Nucleus accumbens (tissue), 56 donors: ENCODE results near the gene HNRNPH2.

Source experiments
- DNase-seq, 56 donors: peaks; one replicate each; lab custom pipeline; 2025; lab: John Stamatoyannopoulos, UW

HNRNPH2 gene, protein sequence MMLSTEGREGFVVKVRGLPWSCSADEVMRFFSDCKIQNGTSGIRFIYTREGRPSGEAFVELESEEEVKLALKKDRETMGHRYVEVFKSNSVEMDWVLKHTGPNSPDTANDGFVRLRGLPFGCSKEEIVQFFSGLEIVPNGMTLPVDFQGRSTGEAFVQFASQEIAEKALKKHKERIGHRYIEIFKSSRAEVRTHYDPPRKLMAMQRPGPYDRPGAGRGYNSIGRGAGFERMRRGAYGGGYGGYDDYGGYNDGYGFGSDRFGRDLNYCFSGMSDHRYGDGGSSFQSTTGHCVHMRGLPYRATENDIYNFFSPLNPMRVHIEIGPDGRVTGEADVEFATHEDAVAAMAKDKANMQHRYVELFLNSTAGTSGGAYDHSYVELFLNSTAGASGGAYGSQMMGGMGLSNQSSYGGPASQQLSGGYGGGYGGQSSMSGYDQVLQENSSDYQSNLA

DNA sequence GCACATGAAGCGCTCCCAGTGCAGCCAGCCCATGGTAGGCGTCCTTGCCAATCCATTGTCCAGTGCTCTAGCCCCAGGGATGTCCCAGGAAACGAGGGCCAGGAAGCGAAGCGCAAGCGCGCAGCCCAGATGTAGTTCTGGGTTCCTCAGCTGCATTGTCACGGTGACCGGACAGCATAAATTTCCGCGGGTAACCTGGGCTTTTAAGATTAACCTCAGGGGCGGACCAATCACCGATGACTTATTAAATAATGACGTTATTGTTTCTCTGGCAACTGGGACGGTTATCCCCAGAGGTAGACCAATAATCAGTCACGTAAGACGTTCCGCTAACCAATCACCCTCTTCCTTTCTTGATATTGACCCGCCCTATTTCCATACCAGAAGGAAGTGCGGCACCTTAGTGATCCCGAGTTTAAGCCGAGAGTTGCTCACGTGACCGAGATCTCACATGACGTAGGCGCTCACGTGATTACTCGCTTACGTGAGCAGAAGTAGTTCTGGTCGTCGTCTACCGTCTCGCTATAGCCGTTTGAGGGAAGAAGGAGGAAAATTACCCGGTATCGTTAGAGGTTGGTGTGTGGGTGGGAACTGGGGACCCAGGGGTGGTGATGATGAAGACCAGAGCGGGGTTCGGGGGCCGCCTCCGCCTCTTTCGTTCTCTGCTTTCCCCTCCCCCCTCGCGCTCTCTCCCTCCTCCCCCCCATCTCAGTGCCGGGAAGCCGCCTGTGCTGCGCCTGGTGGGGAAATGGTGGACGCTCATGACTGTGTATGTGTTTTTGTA, at the start of gene HNRNPH2, which contains the start of gene GLA:
HNRNPH2 (plus strand) TSS at position 475 of the 784 bp plus-strand sequence. CDS start 3,767 bp downstream, outside the sequence.
GLA (minus strand) TSS at position 178 of the 784 bp plus-strand sequence; CDS start at position 156, 22 bp downstream.
- DNase-seq, result peak; percentile 12 to 95 (median 80)

- DNase-seq, result no peak
Observed at GRCh38 chrX:101359966-101360365, 48.1 kb upstream of the HNRNPH2 start.

GRCh38 chrX:101360390-101360789, 47.6 kb upstream of the HNRNPH2 start:
- DNase-seq, result no peak

GRCh38 chrX:101362116-101362515, 45.9 kb upstream of the HNRNPH2 start:
- DNase-seq, result no peak

GRCh38 chrX:101362757-101363156, 45.3 kb upstream of the HNRNPH2 start:
- DNase-seq, result no peak

DNA sequence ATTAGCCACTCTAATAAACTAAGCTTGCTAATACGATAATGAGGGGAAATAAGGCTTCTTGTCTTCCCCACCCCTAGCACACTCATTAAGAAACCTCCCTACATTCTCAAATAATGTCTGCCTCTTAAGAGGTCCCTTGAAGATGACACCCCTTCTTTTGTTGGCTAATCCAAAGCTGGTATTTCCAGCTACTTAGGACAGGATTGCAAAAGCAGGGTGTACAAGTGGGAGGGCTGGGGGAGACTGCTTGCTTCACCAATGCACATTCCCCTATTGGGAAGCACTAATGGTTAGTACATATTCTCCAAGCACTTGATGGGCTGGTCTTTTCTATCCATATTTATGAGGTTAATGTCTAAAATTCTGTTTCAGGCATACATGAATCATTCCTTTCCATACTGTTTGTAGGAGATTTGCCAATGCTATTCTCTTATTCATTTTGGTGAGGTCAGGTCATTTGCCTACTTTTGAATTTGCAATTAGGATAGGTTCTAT, 42.7 kb upstream of the HNRNPH2 start:
- no peak for DNase-seq

DNA sequence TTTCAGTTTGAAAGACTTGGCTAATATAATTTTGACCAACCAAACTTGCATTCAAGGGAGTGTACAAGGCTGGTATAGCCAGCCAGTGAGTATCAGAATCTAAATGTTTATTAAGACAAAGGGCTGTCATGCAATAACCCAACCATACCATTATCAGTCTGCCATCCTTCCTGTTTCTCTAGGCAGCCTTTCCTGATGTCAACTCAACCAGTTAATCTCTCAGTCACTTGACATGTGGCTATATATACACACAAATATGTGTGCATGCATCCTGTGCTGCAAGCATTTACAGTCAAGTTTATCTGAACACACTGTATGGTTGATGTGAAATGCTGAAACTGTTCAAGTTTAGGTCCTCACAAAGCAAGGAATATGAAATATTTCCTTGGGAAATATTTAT, 39.2 kb upstream of the HNRNPH2 start:
- DNase-seq, result no peak

GRCh38 chrX:101369687-101370086, 38.3 kb upstream of the HNRNPH2 start:
- no peak for DNase-seq

- no peak for DNase-seq
Observed at GRCh38 chrX:101370888-101371504, 37.0 kb upstream of the HNRNPH2 start.

GRCh38 chrX:101377547-101377946, 30.5 kb upstream of the HNRNPH2 start:
- no peak for DNase-seq

GRCh38 chrX:101383679-101384205, 24.3 kb upstream of the HNRNPH2 start:
- peak in 1 of 56 donors; percentile 1 for DNase-seq

DNA sequence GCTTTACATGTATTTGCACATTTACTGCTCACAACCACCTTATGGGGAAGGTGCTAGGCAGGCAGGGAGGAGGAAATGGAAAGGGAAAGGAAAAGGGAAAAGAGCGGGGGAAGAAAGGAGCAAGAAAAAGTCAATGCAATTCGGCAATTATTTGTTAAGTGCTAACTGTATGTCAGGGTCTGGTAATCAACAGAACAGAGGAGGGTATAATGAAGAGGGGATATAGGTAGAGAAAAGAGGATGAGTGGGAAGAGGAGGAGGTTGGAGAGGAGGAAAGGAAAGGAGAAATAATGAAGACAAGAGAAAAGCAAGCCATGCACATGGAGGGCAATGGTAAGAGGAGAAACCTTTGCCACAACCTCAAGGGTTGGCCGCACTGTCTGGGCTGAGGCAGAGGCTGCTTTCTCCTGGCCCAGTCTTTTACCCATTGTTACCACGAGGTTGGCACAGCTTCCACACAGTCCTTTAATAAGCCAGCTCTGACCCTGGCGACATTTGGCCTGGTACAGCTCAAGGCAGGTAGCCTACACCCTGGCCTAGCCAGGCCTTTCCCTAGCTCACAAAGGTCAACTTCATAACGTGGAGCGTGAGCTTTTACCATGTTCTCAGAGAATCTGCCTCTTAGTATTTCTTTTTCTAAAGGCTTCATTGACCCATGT, 22.9 kb upstream of the HNRNPH2 start:
- DNase-seq, result no peak

DNA sequence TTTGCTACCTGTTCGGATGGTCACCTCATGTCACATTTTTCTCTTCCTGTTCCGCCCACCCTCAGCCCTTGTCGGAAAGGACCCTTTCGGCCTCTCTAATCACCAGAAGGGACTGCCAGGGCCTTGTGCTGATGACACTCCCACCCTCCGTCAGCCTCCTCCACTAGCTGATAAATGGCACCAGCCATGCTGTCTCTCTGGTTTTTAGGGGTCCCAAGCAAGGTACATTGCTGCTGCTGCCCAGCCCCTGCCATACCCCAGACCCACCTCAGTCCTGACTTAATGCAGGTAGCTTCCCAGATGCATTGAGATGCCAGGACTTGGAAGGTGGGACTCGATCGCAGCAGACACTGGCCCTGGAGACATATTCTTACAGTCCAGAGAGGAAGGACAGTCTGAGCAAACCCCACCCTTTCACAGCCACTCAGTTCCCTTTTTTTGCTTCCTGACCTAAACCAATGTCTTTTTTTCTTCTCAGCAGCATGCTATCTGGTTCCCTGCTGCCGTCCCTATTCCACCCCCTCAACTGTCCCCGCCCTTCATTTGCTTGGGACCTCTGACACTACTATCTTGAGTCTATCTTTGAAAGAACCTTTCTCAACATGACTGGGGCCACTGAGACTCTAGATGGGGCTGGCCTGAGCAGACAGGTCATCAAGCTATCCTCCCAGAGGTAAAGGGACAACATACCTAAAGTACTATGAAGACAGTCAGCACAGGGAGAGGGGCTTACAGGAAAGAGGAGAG, 22.1 kb upstream of the HNRNPH2 start, which contains the start of gene BTK:
BTK (minus strand) TSS at position 397 of the 747 bp plus-strand sequence. CDS start 10,907 bp downstream, outside the sequence.
- peak in 5 of 56 donors; percentile 0 to 5 (median 0) for DNase-seq

DNA sequence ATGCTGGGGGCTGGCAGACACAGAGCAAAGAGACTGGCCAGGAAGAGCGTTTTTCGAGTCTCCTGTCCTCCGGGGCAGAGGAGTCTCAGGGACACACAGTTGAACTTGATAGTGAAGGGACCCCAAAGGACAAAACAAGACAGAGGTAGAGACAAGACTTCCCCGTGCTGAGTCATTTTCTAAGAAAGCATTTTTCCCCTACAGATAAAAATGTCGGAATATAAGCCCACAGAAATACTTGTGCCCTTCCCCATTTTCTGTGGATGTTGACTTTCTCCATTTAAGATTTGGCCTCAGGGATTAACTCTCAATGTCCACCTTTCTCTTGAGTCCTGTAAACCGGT, 21.5 kb upstream of the HNRNPH2 start:
- DNase-seq, result no peak

- DNase-seq, result no peak
Observed at GRCh38 chrX:101388604-101389003, 19.4 kb upstream of the HNRNPH2 start.

DNA sequence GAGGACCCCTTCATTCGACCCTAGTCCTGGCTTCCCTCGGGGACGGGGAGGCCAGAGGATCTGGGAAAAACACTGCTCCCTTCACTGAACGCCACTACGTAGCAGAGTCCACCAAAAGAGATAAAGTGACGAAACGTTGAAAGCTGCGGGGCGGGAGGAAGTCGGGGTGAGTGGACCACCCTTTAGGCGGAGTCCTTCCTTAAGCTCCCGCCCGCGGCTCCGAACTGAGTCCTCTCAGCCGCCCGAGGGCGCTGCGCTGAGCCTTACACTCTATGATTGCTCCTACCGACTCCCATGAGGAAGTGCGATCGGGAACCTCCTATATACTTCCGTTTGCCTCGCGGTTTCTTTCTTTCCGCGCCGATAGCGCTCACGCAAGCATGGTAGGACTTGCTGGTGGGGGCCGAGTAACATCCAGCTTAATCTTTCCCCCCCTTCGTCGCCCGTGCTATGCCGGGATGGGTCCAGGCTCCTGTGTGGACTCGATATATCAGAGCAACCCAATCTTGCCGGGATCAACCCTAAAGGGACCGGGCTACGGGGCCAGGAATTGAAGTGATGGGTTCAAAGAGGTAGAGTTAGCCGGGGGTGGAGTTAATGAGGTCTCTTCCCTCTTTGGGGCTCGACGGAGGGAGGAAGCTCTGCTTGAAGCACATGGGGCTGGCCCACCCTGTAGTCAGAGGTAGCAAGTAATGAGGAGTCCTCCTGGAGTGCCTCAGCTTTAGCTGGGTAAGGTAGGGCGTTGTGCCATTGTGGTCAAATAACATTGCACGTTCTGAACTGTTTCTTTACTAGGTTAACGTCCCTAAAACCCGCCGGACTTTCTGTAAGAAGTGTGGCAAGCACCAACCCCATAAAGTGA, 17.1 kb upstream of the HNRNPH2 start, which contains the start of gene RPL36A:
RPL36A (plus strand) TSS at position 348 of the 862 bp plus-strand sequence; CDS start at position 381, 33 bp downstream.
- DNase-seq, result peak; percentile 4 to 90 (median 66)

- no peak for DNase-seq
Observed at GRCh38 chrX:101391831-101392230, 16.2 kb upstream of the HNRNPH2 start.
